Kidney epithelial cell (primary cell): ENCODE results near the gene GSK3A. TPM values are rescaled to one million over a fixed set of nuclear protein-coding genes. Genes with fewer than 3 reads are reported as not detected.
A peak's percentile ranks its signal among the peaks of the same experiment; 100 is the strongest.

ENCODE experiments used
- DNase-seq: peaks from one replicate; pipeline ENCODE4 v3.0.0-alpha.2; 2010; ENCODE audit warnings: low read depth
- H3K27me3 ChIP-seq: 2 replicates; pipeline ENCODE4 v1.6.0; 2011; ENCODE audit warnings: low read length; ENCODE audit not compliant: control insufficient read depth, insufficient read depth
- H3K36me3 ChIP-seq: 2 replicates; pipeline ENCODE4 v1.5.1; 2011; ENCODE audit warnings: low read length; ENCODE audit not compliant: control insufficient read depth, insufficient read depth
- H3K4me3 ChIP-seq: 2 replicates; pipeline ENCODE4 v1.5.1; 2011; ENCODE audit warnings: low read depth, mild to moderate bottlenecking, control low read depth, low read length
- total RNA-seq: library from RNA; depleted of rRNA; stranded (reverse); fragments of >200 nt; gene quantifications from 2 replicates; pipeline ENCODE4 v1.2.3, GENCODE V29; 2015
- TF ChIP-seq, protein P1 (sequence below): IDR thresholded peaks from 2 replicates; pipeline ENCODE4 v1.5.1; 2011; ENCODE audit warnings: mild to moderate bottlenecking, moderate library complexity, low read length, control low read depth, inconsistent platforms; ENCODE audit not compliant: insufficient read depth, poor library complexity, severe bottlenecking

Gene GSK3A
- total RNA-seq, 1 donor from 2014 or later: 27.3 TPM

DNA sequence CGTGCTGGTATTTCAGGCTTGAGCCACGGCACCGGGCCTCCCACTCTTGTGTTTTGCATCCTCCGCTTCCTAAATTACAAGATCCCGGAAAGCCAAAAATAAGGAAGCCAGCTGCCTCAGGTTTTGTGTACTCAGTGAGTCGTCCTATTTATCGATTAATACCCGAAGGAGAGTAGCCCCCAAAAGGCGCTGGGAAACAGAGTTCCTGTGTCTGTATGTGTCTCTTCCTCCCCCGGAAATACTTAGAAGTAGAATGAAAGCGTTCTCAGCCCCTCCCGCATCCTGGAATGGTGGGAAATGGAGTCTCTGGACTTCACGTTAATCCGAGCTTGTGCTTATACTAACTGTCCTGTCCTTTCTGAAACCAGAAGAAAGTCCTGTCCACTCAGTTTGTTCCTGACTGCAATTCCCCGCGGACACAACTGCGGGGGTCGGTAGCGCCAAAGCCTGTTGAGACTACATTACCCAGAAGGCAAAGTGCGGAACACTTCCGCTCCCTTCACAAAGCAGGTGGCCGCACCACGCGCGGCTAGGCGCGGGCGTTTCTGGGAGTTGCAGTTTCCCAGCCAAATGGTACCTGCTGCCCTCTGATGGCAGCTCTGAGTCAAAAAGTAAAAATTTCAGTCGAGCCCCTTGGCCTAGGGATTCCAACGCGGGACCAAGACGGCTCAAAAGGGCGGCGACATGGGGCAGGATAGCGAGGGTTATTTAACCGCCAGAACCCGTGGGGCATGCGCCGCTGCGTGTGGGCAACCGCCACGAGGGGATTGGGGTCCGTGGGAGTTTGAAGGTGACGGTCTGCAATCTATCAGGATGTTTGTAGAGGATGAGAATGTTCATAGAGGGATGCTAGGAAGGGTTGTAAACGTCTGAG, 2.2 kb upstream of the GSK3A start:
- Histone ChIP-seq H3K4me3 (peak overlapping the region; percentile 49), H3K27me3 (no peaks in the 10 kb centered on the region), H3K36me3 (peaks cover 1% of the 10 kb centered on the region)
- TF ChIP-seq, protein P1, sequence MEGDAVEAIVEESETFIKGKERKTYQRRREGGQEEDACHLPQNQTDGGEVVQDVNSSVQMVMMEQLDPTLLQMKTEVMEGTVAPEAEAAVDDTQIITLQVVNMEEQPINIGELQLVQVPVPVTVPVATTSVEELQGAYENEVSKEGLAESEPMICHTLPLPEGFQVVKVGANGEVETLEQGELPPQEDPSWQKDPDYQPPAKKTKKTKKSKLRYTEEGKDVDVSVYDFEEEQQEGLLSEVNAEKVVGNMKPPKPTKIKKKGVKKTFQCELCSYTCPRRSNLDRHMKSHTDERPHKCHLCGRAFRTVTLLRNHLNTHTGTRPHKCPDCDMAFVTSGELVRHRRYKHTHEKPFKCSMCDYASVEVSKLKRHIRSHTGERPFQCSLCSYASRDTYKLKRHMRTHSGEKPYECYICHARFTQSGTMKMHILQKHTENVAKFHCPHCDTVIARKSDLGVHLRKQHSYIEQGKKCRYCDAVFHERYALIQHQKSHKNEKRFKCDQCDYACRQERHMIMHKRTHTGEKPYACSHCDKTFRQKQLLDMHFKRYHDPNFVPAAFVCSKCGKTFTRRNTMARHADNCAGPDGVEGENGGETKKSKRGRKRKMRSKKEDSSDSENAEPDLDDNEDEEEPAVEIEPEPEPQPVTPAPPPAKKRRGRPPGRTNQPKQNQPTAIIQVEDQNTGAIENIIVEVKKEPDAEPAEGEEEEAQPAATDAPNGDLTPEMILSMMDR: peak; percentile 59
- DNase-seq: peak; percentile 71

DNA sequence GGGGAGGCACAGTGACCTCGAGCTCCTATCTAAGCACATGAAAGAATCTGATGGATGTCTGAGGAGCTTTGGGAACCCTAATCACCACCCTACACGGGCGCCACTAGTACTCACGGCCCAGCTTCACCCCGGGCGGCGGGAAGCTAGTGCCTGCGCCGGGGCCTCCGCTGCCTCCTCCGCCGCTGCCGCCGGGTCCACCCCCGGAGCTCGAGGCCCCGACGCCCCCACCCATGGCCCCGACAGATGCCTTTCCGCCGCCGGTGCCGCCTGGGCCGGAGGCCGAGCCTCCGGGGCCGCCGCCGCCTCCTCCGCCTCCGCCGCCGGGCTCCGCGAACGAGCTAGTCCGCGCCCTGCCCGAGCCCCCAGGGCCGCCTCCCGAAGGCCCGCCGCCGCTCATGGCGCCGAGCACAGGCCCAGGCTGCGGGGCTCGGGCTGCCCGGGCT, 312 bp downstream of the GSK3A start:
- Histone ChIP-seq H3K27me3 (no peaks in the 10 kb centered on the region), H3K36me3 (no peaks in the 10 kb centered on the region), H3K4me3 (peak overlapping the region; percentile 75)
- TF ChIP-seq, protein P1: no peak
- DNase-seq: no peak

DNA sequence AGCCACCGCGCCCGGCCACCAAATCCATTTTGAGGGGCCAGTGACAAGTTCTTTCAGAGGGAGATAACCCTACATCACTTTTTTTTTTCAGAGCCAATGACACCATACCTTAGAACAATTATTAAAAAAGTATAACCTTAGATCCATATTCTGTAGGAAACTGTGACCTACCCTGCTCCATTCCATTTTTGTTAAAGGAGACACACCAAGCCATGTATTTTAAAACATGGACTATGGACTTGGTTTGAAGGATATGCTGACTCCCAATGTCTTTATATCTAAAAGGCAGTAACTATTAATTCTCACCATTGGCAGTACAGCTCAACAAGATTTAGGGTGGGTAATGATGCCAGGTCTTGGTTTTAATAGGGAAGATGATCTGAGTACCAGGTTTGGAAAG, 1.1 kb downstream of the GSK3A start:
- DNase-seq: no peak
- TF ChIP-seq, protein P1: no peak
- Histone ChIP-seq H3K27me3 (no peaks in the 10 kb centered on the region), H3K36me3 (peaks cover 2% of the 10 kb centered on the region), H3K4me3 (peak overlapping the region; percentile 75)

DNA sequence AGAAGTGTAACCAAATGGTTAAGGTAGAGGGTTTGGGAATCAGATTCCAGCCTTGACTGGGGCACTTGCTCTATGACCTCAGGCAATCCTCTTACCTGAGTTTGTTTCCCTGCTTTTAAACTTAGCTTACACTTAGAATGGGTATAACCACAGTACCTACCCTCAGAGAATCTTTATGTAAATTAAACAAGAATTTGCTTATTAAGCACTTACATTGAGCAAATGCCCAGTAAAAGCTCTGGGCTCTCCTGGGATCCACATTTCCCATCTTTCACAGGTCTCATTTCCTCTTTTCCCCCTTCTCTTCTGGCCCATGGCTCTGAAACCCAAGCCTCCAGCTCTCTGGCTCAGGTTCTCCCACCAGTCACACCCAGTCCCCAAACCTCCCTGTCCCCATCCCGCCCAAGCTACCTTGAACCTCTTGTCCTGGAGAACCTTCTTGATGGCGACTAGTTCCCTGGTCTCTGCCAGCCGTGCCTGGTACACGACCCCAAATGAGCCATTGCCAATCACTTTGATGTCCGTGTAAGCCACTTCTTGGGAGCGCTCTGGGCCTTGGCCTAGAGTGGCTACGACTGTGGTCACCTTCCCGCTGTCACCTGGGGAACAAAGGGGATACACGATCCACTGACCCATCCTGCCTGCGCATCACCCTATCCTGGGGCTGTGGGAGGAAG, 2.7 kb downstream of the GSK3A start:
- DNase-seq: no peak
- Histone ChIP-seq H3K4me3 (no peak overlapping the region), H3K36me3 (peaks cover 2% of the 10 kb centered on the region), H3K27me3 (no peaks in the 10 kb centered on the region)
- TF ChIP-seq, protein P1: no peak

DNA sequence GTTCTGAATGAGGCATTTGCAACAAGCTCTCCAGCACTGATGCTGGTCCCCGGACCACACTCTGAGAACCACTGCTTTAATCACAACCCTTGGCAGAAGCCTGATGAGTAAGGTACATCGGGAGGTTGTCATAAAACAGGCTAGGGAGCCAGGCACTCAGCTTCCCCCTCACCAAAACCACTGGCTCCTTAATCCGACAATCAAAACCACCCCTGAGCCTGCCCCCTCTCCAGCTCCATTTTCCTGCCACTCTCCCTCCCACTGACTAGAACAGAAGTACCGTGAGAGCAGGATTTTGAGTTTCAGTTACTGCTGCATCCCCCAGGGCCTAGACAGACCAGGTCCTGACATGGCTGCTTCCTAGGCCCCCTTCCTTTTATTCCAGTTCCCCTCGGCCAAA, 7.2 kb downstream of the GSK3A start:
- Histone ChIP-seq H3K27me3 (no peaks in the 10 kb centered on the region), H3K4me3 (no peak overlapping the region), H3K36me3 (peaks cover 4% of the 10 kb centered on the region)
- TF ChIP-seq, protein P1: no peak
- no peak for DNase-seq
